NCI-H1048 (cell line): Measurements from ENCODE around the gene OBSL1.

Experiments used
- DNase-seq: peaks from one replicate; lab custom pipeline; 2025; lab: John Stamatoyannopoulos, UW

The OBSL1 gene

GRCh38 chr2:219596954-219597551 is 25.7 kb upstream of the OBSL1 start:
- no peak for DNase-seq

- DNase-seq: no peak
Observed at GRCh38 chr2:219595256-219595655, 23.9 kb upstream of the OBSL1 start.

GRCh38 chr2:219593154-219593553 is 21.8 kb upstream of the OBSL1 start:
- DNase-seq: no peak

- DNase-seq: no peak
Observed at GRCh38 chr2:219592736-219593135, 21.4 kb upstream of the OBSL1 start.

- no peak for DNase-seq
Observed at GRCh38 chr2:219591091-219591490, 19.8 kb upstream of the OBSL1 start.

- DNase-seq: no peak
Observed at GRCh38 chr2:219581346-219581745, 10.0 kb upstream of the OBSL1 start.

GRCh38 chr2:219578811-219579613 is 7.7 kb upstream of the OBSL1 start:
- DNase-seq: no peak

GRCh38 chr2:219576505-219577388 is 5.4 kb upstream of the OBSL1 start:
- no peak for DNase-seq

- DNase-seq: no peak
Observed at GRCh38 chr2:219575566-219576504, 4.5 kb upstream of the OBSL1 start.

- DNase-seq: no peak
Observed at GRCh38 chr2:219574484-219575311, 3.4 kb upstream of the OBSL1 start.

GRCh38 chr2:219573166-219573565 is 1.8 kb upstream of the OBSL1 start:
- DNase-seq: no peak

- no peak for DNase-seq
Observed at GRCh38 chr2:219572237-219573001, 1.1 kb upstream of the OBSL1 start, which contains the start of gene INHA. TSS of gene INHA (plus strand) at chr2:219572310. CDS start at chr2:219572375, 65 bp downstream.

- DNase-seq: no peak
Observed at GRCh38 chr2:219570924-219571310, 422 bp downstream of the OBSL1 start.

- no peak for DNase-seq
Observed at GRCh38 chr2:219570194-219570923, 980 bp downstream of the OBSL1 start.

GRCh38 chr2:219569635-219570034 is 1.7 kb downstream of the OBSL1 start:
- DNase-seq: no peak

- no peak for DNase-seq
Observed at GRCh38 chr2:219569041-219569440, 2.3 kb downstream of the OBSL1 start.

GRCh38 chr2:219567791-219568361 is 3.5 kb downstream of the OBSL1 start:
- DNase-seq: no peak

GRCh38 chr2:219567131-219567530 is 4.2 kb downstream of the OBSL1 start:
- DNase-seq: no peak

- DNase-seq: no peak
Observed at GRCh38 chr2:219566640-219567039, 4.7 kb downstream of the OBSL1 start.
